Measurements from ENCODE around the gene CLDND1.

DNA sequence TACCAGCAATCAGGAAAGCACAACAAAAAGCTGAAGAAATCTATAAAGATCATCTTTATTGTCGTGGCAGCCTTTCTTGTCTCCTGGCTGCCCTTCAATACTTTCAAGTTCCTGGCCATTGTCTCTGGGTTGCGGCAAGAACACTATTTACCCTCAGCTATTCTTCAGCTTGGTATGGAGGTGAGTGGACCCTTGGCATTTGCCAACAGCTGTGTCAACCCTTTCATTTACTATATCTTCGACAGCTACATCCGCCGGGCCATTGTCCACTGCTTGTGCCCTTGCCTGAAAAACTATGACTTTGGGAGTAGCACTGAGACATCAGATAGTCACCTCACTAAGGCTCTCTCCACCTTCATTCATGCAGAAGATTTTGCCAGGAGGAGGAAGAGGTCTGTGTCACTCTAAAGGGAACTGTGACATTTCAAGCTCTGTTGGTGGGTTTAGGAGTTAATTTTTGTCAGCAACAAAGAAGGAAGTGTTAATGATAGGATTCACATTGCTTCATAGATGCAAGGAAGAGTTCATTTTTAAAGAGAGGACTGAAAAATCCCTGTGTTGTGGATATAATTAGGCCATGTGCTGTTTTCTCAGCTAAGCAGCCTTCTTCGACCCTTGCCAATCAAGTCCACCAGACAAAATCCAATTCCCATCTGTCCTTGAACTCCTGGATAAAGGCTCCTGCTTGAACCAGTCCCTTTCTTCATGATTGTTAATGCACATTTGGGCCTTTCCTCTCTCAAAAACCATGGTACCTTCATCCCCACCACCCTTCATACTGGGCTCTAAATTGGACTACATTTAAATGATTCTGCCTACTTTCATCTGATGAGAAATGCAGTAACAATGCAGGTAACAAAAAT, 10.2 kb upstream of the CLDND1 start:
- TF ChIP-seq CTCF (IDR thresholded peaks at IDR 0.05; ENCODE audit: low read depth, low read length, missing input control) (no peak), ATF3 (IDR thresholded peaks at IDR 0.05) (no peak), REST (IDR thresholded peaks at IDR 0.05) (no peak), GABPA (IDR thresholded peaks at IDR 0.05 in 1 of 2, conservative IDR thresholded peaks at IDR 0.05 in 1 of 2) (no peak), YY1 (IDR thresholded peaks at IDR 0.05) (no peak), FOXA1 (IDR thresholded peaks at IDR 0.05) (no peak), NR2F2 (IDR thresholded peaks at IDR 0.05) (no peak), SP1 (IDR thresholded peaks at IDR 0.05) (no peak), EGR1 (IDR thresholded peaks at IDR 0.05; ENCODE audit: low read depth in 2 of 2) (no peak), HNF4A (conservative IDR thresholded peaks at IDR 0.05) (no peak), JUND (IDR thresholded peaks at IDR 0.05) (no peak)
- TF ChIP-seq, protein P1, sequence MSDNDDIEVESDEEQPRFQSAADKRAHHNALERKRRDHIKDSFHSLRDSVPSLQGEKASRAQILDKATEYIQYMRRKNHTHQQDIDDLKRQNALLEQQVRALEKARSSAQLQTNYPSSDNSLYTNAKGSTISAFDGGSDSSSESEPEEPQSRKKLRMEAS (IDR thresholded peaks at IDR 0.05): no peak

All from liver (tissue), 3 donors.